Neural progenitor cell (in vitro differentiated cells): ENCODE results near the gene TULP3. TPM values are rescaled to one million over a fixed set of nuclear protein-coding genes. Genes with fewer than 3 reads are reported as not detected.

Experiments used
- DNase-seq: peaks from one replicate; pipeline ENCODE4 v3.0.0-alpha.2; 2016; ENCODE audit warnings: low spot score
- H2AFZ ChIP-seq: fragments of 200-600 bp; sonication (generic); replicated peaks from 2 replicates; pipeline ENCODE4 v1.6.1; 2016; ENCODE audit warnings: antibody characterized with exemption
- H3F3A ChIP-seq: fragments of 200-600 bp; sonication (generic); 2 replicates; pipeline ENCODE4 v1.6.1; 2016; ENCODE audit warnings: antibody characterized with exemption, low read depth
- H3K27ac ChIP-seq: fragments of 200-600 bp; sonication (generic); 2 replicates; pipeline ENCODE4 v1.5.1; 2016; ENCODE audit warnings: mild to moderate bottlenecking
- H3K27me3 ChIP-seq: fragments of 200-600 bp; sonication (generic); 2 replicates; pipeline ENCODE4 v1.6.1; 2016; ENCODE audit warnings: mild to moderate bottlenecking, moderate library complexity
- H3K36me3 ChIP-seq: fragments of 200-600 bp; sonication (generic); 2 replicates; pipeline ENCODE4 v1.5.1; 2016
- H3K4me1 ChIP-seq: fragments of 200-600 bp; sonication (generic); 2 replicates; pipeline ENCODE4 v1.6.1; 2016; ENCODE audit warnings: mixed run types
- H3K4me2 ChIP-seq: fragments of 200-600 bp; sonication (generic); 2 replicates; pipeline ENCODE4 v1.6.1; 2016
- H3K4me3 ChIP-seq: fragments of 200-600 bp; sonication (generic); 2 replicates; pipeline ENCODE4 v1.5.1; 2016
- H3K79me2 ChIP-seq: fragments of 200-600 bp; sonication (generic); 2 replicates; pipeline ENCODE4 v1.6.1; 2016; ENCODE audit warnings: low read depth
- H3K9ac ChIP-seq: fragments of 200-600 bp; sonication (generic); 2 replicates; pipeline ENCODE4 v1.6.1; 2016
- H3K9me3 ChIP-seq: fragments of 200-600 bp; sonication (generic); 2 replicates; pipeline ENCODE4 v1.5.1; 2016; ENCODE audit warnings: low read depth
- H4K20me1 ChIP-seq: fragments of 200-600 bp; sonication (generic); 2 replicates; pipeline ENCODE4 v1.6.1; 2016; ENCODE audit warnings: low read depth
- H3K27ac Mint-ChIP-seq: 3 replicates; pipeline ENCODE4 v1.8.0; 2021; ENCODE audit warnings: mixed read lengths
- H3K27me3 Mint-ChIP-seq: 2 replicates; pipeline ENCODE4 v1.8.0; 2022; ENCODE audit warnings: low read depth, mild to moderate bottlenecking, inconsistent platforms, moderate library complexity, mixed read lengths; ENCODE audit not compliant: insufficient read depth
- H3K36me3 Mint-ChIP-seq: 3 replicates; pipeline ENCODE4 v1.8.0; 2021; ENCODE audit warnings: mixed read lengths
- H3K4me1 Mint-ChIP-seq: 3 replicates; pipeline ENCODE4 v1.8.0; 2021; ENCODE audit warnings: mixed read lengths
- H3K4me3 Mint-ChIP-seq: 3 replicates; pipeline ENCODE4 v1.8.0; 2021; ENCODE audit warnings: mild to moderate bottlenecking, moderate library complexity, mixed read lengths
- H3K9me3 Mint-ChIP-seq: 3 replicates; pipeline ENCODE4 v1.8.0; 2020; ENCODE audit warnings: mixed read lengths
- CTCF ChIP-seq: fragments of 200-600 bp; sonication (generic); IDR thresholded peaks from 2 replicates; pipeline ENCODE4 v1.5.1; 2017; ENCODE audit warnings: antibody characterized with exemption, mild to moderate bottlenecking
- EZH2 ChIP-seq: fragments of 200-600 bp; sonication (generic); IDR thresholded peaks from 2 replicates; pipeline ENCODE4 v1.6.1; 2017; ENCODE audit warnings: antibody characterized with exemption, mild to moderate bottlenecking, moderate library complexity
- EZH2phosphoT487 ChIP-seq: fragments of 200-600 bp; sonication (generic); IDR thresholded peaks from 2 replicates; pipeline ENCODE4 v1.6.1; 2017; ENCODE audit warnings: antibody characterized with exemption
- total RNA-seq: library from RNA; depleted of rRNA; stranded (reverse); fragments of >200 nt; gene quantifications from 2 replicates; pipeline ENCODE4 v1.2.3, GENCODE V29; 2015; ENCODE audit warnings: low replicate concordance

Gene TULP3
- total RNA-seq, 1 donor from 2014 or later: 33.4 TPM

GRCh38 chr12:2977776-2978175, 87.1 kb downstream of the TULP3 start:
- Histone ChIP-seq H4K20me1 (no peaks in the 10 kb centered on the region), H3K4me1 (peaks cover 16% of the 10 kb centered on the region), H3K27me3 (no peaks in the 10 kb centered on the region), H2AFZ (no peak overlapping the region), H3K4me2 (no peak overlapping the region), H3K36me3 (no peaks in the 10 kb centered on the region), H3K27ac (peak overlapping the region; percentile 31), H3K9me3 (no peaks in the 10 kb centered on the region), H3F3A (no peaks in the 10 kb centered on the region), H3K79me2 (peaks cover 4% of the 10 kb centered on the region), H3K4me3 (no peak overlapping the region), H3K9ac (no peak overlapping the region)
- Mint-ChIP-seq H3K4me1 (no peaks in the 10 kb centered on the region), H3K27ac (peak overlapping the region; percentile 10), H3K9me3 (no peaks in the 10 kb centered on the region), H3K27me3 (peaks cover 3% of the 10 kb centered on the region), H3K4me3 (no peak overlapping the region), H3K36me3 (no peaks in the 10 kb centered on the region)
- TF ChIP-seq CTCF: no peak
- TF ChIP-seq EZH2: no peak
- no peak for TF ChIP-seq EZH2phosphoT487
- no peak for DNase-seq

GRCh38 chr12:2979806-2980205, 89.1 kb downstream of the TULP3 start:
- H3K4me3 ChIP-seq: no peak overlapping the region
- H3K27ac ChIP-seq: no peak overlapping the region
- no peaks in the 10 kb centered on the region for H3K9me3 Mint-ChIP-seq
- no peak overlapping the region for H3K27ac Mint-ChIP-seq
- H3K36me3 ChIP-seq: no peaks in the 10 kb centered on the region
- no peaks in the 10 kb centered on the region for H3K9me3 ChIP-seq
- H3K9ac ChIP-seq: no peak overlapping the region
- peaks cover 3% of the 10 kb centered on the region for H3K27me3 Mint-ChIP-seq
- peaks cover 6% of the 10 kb centered on the region for H3K36me3 Mint-ChIP-seq
- no peaks in the 10 kb centered on the region for H3K27me3 ChIP-seq
- no peaks in the 10 kb centered on the region for H4K20me1 ChIP-seq
- H3K79me2 ChIP-seq: peaks cover 4% of the 10 kb centered on the region
- DNase-seq: no peak
- no peaks in the 10 kb centered on the region for H3K4me1 Mint-ChIP-seq
- no peaks in the 10 kb centered on the region for H3F3A ChIP-seq
- H3K4me3 Mint-ChIP-seq: no peak overlapping the region
- H2AFZ ChIP-seq: no peak overlapping the region
- TF ChIP-seq EZH2phosphoT487 (no peak), CTCF (no peak), EZH2 (no peak)
- no peak overlapping the region for H3K4me2 ChIP-seq
- H3K4me1 ChIP-seq: peaks cover 16% of the 10 kb centered on the region

- H3K4me1 ChIP-seq: peaks cover 16% of the 10 kb centered on the region
- H3K27ac Mint-ChIP-seq: no peak overlapping the region
- H3K9me3 ChIP-seq: no peaks in the 10 kb centered on the region
- no peaks in the 10 kb centered on the region for H3K9me3 Mint-ChIP-seq
- no peaks in the 10 kb centered on the region for H3K4me1 Mint-ChIP-seq
- DNase-seq: no peak
- no peaks in the 10 kb centered on the region for H3K27me3 ChIP-seq
- H3K79me2 ChIP-seq: peaks cover 4% of the 10 kb centered on the region
- H2AFZ ChIP-seq: no peak overlapping the region
- H4K20me1 ChIP-seq: no peaks in the 10 kb centered on the region
- no peak for TF ChIP-seq CTCF
- TF ChIP-seq EZH2phosphoT487: no peak
- no peak for TF ChIP-seq EZH2
- no peaks in the 10 kb centered on the region for H3F3A ChIP-seq
- no peak overlapping the region for H3K27ac ChIP-seq
- H3K4me3 ChIP-seq: no peak overlapping the region
- H3K36me3 Mint-ChIP-seq: peaks cover 6% of the 10 kb centered on the region
- H3K4me3 Mint-ChIP-seq: no peak overlapping the region
- H3K36me3 ChIP-seq: no peaks in the 10 kb centered on the region
- peaks cover 3% of the 10 kb centered on the region for H3K27me3 Mint-ChIP-seq
- H3K9ac ChIP-seq: no peak overlapping the region
- no peak overlapping the region for H3K4me2 ChIP-seq
Observed at GRCh38 chr12:2980630-2981029, 89.9 kb downstream of the TULP3 start.
